ENCODE measurements around the gene MYO7B.

- no peak for TF ChIP-seq CTCF (IDR thresholded peaks at IDR 0.05; ENCODE audit: insufficient read depth, low read length)
- no peak for TF ChIP-seq GABPA (IDR thresholded peaks at IDR 0.05; ENCODE audit: low read depth)
Measured at GRCh38 chr2:127664895-127665225, 129.4 kb downstream of the MYO7B start.
